T-helper 9 cell (primary cell): ENCODE data around the gene HTR3B.
"Not testable (repeated sequence)": the region's sequence is repeated elsewhere in the genome, so short reads cannot be mapped to it uniquely, and the experiment has no call there.

Experiments
- DNase-seq: peaks from one replicate; pipeline ENCODE4 v3.0.0-alpha.2; 2020
- total RNA-seq, 2 donors: gene quantifications; one replicate each; lab custom pipeline; 2026; lab: John Stamatoyannopoulos, UW

HTR3B gene, protein sequence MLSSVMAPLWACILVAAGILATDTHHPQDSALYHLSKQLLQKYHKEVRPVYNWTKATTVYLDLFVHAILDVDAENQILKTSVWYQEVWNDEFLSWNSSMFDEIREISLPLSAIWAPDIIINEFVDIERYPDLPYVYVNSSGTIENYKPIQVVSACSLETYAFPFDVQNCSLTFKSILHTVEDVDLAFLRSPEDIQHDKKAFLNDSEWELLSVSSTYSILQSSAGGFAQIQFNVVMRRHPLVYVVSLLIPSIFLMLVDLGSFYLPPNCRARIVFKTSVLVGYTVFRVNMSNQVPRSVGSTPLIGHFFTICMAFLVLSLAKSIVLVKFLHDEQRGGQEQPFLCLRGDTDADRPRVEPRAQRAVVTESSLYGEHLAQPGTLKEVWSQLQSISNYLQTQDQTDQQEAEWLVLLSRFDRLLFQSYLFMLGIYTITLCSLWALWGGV
- total RNA-seq, result 0 reads per million in 2 donors

DNA sequence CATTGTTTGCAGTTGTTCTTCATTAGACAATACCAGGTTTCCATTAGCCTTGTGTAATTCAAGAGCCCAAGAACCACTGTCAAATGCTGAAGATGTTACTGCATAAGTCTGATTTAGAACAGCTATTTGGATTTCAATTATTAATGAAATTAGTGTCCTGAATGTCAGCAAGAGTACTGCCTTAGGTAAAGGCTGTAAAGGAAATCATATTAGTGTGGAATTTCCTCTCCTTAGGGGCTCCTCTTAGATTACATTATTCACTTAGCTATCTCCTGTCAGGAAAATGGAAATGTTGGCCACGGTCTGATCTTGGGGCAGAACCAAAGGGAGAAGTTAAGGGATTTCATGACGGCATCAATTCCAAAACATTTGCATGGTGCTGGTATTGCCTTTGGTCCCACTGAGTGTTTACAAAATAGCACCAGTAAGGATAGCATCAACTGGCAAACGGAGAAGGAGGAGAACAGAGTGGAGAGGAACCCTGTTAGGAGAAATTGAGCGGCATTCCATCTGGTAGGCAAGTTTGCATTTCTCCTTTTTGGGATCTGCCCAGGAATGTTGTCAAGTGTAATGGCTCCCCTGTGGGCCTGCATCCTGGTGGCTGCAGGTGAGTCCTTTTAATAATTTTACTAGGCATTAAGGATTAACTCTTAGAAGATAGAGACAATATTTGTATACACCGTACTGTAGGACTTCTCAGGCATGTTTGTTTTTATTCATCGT lies at the start of gene HTR3B:
HTR3B (plus strand) TSS at position 418 of the 723 bp plus-strand sequence; CDS start at position 556, 138 bp downstream.
- DNase-seq, result no peak

DNA sequence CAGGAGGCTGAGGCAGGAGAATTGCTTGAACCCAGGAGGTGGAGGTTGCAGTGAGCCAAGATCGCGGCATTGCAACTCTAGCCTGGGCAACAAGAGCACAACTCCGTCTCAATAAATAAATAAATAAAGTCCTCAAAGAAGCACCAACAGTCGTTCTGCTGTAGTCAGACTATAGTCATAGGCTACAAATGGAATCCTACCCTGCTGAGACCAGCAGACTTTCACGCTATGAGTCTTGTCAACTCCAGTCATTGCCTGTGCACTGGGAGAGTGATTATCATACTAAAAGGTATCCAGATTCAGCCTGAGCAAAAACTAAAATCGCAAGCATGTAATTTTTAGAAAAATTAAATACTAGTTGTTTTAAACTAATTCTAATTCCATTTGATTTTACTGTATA lies 48.8 kb upstream of the HTR3B start:
- DNase-seq, result no peak

DNA sequence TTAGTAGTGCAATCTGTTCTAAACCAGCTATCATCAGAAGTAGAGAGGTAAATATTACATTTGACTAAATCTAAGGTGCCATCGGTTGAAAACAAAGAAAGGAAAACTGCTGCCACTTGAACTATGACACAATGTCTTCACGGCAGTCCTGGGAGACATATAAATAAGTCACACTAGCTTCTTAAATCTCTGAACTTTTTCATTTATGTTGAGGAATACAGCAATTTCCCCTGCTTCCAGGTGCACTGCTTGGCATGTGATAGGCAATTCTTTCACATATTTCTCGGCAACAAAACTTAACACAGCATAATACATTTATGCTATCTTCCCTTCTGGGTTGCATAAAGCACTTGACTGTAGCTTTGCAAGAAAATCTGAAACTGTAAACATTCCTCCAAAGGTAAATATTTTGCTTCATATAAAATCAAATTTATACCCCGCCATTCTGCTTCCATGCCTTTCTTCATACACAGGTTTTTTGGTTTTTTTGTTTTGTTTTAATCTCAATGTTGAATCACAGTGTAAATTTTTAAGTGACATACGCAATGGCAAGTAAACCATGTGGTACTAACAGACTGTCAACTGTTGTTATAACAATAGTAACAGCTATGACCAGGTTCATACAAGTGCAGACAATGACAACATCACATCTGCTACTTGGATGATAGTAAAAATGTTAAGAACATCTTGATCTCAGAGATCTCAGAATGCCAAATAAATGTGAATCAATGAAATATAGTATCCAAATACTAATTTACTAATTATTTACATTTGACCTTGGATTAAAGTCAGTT lies 47.4 kb upstream of the HTR3B start:
- no peak for DNase-seq

DNA sequence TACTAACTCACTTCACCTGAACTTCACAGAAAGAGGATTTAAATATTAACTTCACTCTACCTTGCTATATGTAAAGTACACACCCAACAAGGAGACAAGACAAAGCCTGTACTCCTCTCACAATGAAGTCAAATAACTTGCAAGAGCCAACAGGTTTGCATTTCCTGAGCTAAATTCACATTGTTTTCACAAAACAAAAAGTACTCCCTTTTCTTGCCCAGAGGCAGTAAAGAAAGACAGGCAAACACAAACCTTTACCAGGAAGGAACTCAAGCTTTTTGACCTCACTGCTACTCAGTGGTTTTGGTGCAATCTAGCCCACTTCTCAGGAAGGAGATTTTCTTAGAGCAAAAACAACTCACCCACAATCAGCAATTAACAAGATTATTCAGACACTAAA lies 44.9 kb upstream of the HTR3B start:
- no peak for DNase-seq

DNA sequence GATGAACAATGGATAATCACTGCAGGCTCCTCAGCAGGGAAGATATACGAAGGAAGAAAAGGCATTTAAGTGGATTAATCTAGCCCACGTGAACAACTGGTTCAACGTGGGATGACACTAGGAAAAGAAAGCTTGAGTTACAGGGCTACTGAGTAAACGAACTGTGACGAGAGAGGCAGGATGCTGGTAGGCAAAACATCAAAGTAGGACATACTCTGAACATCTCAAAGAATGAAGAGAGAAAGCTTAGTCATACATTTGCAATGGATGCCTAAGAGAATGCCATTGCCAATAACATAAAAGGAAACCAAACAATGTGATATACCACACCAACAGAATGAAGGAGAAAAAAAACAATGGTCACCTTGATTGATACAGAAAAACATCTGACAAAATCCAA lies 42.2 kb upstream of the HTR3B start:
- DNase-seq, result no peak

DNA sequence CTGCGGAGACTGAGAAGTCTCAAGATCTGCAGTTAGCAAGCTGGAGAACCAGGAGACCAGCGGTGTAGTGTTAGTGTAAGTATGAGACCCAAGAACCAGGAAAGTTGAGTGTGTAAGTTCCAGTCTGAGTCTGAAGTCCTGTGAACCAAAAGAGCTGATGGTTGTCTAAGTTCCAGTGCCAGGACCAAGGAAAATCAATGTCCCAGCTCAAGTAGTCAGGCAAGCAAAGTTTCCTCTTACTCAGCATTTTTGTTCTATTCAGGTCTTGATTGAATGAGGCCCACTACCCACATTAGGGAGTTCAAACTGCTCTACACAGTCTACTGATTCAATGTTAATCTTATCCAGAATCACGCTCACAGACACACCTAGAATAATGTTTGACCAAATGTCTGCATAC lies 40.2 kb upstream of the HTR3B start:
- DNase-seq, result no peak

DNA sequence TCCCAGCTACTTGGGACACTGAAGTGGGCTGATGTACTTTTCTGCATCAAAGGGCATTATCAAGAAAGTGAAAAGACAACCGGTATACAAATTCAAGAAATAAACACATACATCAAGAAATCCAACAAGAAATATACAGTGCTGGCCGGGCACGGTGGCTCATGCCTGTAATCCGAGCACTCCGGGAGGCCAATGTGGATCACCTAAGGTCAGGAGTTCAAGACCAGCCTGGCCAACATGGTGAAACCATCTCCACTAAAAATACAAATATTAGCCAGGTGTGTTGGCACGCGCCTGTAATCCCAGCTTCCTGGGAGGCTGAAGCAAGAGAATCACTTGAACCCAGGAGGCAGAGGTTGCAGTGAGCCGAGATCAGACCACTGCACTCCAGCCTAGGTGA lies 38.7 kb upstream of the HTR3B start:
- DNase-seq, result no peak

DNA sequence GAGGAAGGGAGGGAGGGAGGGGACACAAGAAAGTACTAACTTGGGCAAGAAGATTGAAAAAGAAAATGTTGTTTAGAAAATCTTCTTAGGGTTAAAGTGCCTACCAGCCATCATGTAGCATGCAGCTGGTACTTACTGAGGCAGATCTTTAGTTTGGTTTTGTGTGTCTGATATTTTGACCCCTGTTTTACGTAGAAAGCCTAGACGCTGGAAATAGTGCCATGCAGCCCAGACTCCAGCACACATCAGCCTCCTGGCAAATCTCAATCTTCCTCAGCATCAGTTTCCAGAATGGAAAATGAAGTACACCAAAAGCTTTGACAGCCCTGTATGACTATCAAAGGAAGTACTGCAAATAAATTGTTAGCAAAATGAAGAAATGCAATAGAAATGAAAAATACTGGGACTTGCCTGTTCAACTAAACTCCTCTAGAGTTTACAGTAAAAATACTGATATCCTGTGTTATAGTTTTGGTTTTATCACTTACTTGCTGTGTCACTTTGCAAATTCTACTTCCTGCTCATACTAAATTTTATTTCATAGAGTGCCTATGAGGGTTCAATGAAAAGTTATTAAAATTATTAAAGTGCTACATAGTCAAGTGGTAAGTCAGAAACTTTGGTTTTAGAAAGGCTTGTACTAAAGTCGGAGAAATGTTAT lies 36.6 kb upstream of the HTR3B start:
- no peak for DNase-seq

DNA sequence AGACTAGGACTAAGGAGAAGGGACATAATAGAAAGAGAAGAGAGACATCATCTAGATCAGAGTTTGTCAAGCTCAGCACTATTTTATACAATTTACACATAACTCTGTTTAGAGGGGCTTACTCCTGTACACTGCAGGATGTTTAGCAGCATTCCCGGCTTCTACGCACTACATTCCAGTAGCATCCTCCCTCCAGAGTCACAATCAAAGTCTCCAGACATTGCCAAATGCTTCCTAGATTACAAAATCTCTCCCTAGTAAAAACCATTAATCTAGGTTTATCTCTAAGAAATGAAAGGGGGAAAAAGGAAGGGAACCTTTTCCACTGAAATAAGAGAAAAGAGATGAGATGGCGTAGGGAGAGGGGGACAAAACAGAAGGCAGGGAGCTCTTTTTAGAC lies 33.3 kb upstream of the HTR3B start:
- DNase-seq, result no peak

DNA sequence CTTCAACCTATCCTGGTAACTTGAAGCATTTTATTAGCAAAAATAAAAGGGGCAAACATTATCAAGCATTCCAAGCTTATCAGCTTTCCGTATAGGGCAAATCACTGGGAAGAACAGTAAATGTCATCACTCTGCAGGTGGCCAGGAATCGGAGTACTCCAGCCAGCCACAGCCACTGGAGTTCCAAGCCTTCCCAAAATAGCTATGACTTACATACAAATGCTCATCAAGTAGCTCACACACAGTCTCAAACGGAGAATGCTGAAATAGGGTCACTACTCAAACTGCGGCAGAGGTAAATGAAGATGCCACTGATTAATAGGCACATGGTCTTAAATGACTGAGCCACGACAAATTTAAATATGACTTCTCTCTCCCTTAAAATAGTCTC lies 31.4 kb upstream of the HTR3B start:
- no peak for DNase-seq

DNA sequence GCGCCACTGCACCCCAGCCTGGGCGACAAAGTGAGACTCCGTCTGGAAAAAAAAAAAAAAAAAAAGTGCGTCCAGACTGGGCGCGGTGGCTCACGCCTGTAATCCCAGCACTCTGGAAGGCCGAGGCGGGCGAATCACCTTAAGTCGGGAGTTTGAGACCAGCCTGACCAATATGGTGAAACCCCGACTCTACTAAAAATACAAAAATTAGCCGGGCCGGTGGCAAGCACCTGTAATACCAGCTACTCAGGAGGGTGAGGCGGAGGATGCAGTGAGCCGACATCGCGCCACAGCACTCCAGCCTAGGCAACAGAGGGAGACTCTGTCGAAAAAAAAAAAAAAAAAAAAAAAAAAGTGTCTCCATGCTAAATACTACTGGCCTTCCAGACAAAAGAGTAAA lies 30.5 kb upstream of the HTR3B start:
- DNase-seq, result no peak

DNA sequence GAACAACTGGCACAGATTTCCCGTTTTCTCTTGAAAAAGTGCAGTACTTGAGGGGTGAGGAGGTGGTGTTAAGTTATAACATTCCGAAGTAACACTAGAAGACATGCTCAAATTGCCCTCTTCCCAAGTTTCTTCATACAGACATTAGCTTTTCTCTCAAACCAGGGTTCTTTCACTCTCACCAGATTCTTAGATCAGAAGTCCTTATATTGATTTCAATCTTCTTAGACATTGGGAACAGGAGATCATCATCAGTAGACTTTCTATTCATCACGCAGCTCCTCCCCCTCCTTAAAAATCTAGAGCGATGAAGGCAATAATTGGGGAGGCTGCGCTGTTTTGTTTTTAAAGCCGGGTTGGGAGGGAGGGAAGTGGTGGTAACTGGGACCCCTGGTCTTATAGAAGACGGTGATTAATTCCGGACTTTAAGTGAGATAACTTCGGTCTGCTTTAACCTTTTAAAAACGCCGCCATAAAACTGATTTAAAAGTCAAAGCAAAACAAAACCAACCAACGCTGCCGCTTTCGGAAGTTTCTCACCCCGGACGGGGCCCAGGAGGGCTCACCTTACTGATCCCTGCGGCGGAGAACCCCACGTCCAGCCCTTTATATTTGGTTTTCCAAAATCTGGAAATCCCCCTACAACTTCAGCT lies 29.9 kb upstream of the HTR3B start:
- no peak for DNase-seq

DNA sequence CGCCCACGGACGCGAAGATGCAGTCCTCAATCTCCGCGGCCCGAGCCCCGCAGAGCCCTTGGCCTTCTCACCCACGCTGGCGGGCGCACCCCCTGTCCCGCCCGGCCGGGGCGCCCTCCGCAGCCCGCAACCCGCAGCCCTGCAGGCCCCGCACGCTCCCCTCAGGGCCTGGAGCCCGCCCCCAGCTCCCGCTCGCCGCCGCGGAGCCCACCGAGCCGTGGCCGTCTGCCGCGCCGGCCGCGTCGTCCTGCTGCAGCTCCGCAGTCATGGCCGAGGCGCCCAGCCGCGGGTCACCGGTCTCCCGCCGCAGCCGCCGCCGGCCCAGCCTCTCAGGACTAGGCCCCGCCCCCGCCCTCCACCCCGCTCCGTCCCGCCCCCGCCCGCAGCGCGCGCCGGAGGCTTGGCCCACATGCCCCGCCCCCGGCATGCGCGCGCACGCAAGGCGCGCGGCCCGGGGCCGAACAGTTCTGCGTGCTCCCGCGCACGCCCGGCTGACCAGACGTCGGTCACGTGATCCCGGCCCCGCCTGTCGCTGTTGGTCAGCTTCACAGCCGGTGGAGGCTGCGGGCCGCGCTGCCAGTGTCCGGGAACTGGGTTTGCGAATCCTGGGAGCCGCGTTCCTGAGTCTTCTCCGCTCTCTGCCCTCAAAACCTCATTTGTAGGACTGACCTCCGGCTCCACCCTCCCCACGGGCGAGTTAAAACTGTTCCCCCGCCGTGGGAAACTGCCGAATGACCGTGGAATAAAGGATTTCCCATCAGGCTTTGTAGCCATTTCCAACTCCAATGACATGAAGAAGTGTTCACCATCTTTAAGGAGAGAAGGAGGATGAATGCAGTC lies 29.1 kb upstream of the HTR3B start, which contains the start of gene USP28:
USP28 (minus strand) TSS at position 339 of the 840 bp plus-strand sequence; CDS start at position 268, 71 bp downstream.
- peak; percentile 68 for DNase-seq

DNA sequence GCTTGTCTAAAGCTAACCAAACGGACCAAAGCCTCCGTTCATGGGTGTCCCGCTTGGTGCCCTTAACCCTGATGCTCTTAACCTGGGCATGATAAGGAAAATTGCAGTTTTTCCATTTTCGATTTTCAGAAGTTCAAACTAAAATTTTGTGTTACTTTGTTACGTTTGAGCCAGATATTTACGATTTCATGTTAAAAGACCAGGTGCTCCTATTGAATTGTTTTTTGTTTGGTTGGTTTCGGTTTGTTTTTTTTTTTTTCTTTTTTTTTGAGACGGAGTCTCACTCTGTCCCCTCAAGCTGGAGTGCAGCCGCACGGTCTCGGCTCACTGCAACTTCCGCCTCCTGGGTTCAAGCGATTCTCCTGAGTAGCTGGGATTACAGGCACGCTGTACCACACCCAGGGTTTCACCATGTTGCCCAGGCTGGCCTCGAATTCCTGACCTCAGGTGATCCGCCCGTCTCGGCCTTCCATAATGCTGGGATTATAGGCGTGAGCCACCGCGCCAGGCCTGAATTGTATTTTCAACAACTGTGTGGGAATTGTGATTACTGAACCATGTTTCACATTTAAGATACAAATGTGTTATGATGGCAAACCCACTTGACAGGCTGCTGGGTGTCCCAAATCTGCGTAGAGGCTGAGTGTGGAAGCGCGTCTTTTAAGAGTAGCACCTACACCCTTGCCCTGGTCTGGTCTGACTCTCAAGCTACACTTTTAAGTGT lies 28.4 kb upstream of the HTR3B start:
- no peak for DNase-seq

DNA sequence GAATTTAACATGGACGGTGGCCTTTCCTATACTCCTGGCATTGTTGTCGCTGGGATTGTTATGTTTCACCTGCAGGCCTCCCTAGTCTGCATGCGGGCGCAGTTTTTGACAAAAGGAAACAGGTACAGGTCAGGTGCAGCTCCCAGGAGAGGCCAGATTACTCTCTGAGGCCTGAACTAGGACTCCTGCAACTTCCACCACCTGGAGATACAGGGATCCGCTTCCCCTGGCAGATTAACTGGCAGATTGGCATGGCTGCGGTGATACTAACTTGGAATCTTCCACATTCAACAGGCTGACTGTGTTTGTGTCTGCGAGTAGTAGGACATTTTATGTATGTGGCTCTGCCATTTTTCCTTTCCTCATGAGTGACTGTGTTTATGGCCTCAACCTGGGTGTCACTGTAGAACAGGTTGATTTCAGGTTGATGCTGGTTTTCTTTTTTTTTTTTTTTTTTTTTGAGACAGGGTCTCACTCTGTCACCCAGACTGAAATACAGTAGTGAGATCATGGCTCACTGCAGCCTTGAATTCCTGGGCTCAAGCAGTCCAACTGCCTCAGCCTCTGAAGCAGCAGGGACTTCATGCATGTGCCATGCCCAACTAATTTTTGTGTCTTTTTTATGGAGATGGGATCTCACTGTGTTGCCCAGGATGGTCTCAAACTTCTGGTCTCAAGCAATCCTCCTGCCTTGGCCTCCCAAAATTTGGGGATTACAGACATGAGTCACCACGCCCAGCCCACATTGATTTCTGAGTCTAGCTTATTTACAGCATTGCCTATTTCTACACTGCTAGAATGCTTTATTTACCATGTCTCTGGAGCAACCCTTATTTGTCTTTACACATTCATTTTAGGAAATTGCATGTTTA lies 27.6 kb upstream of the HTR3B start:
- no peak for DNase-seq

DNA sequence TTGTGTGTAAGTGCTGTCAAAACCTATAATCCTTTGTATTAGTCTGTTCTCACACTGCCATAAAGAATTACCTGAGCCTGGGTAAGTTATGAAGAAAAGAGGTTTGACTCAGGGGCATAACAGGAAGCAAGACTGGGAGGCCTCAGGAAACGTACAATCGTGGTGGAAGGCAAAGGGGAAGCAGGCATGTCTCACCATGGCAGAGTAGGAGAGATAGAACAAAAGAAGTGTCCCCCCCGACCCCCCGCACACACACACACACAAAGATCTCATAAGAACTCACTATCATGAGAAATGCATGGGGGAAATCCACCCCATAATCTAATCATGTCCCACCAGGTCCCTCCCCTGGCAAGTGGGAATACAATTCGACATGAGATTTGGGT lies 26.9 kb upstream of the HTR3B start:
- DNase-seq, result no peak

DNA sequence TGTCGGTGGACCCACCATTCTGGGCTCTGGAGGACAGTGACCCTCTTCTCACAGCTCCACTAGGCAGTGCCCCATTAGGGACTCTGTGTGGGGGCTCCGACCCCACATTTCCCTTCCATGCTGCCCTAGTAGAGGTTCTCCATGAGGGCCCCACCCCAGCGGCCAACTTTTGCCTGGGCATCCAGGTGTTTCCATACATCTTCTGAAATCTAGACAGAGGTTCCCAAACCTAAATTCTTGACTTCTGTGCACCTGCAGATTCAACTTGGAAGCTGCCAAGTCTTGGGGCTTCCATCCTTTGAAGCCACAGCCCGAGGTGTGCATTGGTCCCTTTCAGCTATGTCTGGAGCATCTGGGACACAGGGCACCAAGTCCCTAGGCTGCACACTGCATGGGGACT lies 25.1 kb upstream of the HTR3B start:
- DNase-seq, result not testable (repeated sequence)

DNA sequence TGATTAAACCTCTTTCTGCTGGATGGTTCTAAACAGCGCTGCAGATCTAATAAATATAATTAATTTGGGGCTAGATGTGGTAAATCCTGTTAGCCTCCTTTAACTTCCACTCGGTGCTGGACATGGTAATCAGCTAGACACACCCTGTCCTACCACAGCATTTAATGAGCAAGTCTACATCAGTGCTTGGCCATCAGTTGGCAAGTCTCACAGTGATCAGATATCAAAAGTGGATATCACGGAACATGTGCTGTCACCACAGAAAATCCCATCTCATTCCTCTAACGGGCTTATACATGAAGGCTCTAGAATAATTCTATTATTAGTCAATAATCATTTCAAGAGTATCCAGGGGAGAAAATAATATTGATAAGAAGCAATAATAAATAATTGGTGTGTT lies 23.6 kb upstream of the HTR3B start:
- DNase-seq, result no peak

DNA sequence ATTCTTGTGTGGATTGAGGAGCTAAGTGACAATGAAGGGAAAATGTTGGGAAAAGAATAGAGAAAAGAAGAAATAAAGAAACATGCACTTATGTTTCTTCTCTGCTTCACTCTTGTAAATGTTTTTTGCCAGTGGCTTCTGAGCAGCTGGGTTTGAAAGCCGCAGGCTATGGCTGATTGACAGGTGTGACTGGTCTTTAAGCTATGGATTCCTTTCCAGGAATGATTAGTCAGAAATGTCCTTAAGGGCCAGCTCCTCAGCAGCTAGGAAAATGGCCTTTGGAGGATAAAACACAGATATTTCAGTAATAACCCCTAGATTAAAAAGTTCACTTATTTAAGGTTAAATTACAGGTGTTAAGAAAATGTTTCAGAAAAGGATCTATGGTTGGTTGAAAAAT lies 22.7 kb upstream of the HTR3B start:
- DNase-seq, result no peak
